IPS DF 4.7 (cell line): ENCODE results near the gene HDAC4.

ENCODE experiments used
- DNase-seq: peaks from one replicate; pipeline ENCODE4 v3.0.0-alpha.2; 2013; ENCODE audit warnings: low spot score; ENCODE audit errors: extremely low read depth

The HDAC4 gene

DNA sequence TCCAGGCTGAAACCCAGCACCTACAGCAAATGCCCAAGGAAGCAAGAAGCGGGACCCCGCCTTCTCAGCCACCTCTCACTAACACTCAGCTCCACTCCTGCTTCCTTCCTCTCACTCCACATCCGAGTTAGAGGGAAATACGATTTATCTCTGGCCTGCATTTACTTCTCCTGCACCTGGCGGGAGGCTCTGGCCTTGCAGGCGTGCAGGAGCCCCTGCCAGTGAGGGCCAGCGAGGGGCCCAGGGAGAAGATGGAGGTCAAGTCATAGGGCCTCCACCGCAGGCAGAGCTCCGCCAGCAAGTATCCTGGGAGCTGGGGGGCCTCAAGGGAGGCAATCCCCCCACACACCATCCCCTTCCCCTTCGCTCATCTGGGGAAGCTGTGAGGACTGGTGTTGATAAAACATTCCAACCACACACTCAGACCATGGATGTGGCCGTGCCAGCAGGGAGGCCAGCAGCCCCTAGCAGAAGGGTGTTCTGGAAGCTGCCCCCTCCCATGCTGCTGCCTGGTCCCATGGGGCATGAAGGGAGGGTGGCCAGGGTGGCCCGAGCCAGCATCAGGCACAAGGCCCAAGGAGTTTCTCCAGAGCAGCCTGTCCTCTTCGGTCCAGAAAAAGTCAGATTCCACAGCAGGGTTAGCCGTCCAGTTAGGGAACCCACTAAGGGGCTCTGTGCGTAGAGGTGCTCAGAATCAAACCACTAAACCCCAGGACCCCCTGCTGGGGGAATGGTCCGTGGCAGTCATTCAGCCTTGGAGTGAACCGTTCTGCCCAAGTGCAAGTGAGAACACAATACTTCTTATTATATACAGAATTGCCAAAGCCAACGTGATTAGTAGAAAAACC is 91.2 kb downstream of the HDAC4 start:
- no peak for DNase-seq

DNA sequence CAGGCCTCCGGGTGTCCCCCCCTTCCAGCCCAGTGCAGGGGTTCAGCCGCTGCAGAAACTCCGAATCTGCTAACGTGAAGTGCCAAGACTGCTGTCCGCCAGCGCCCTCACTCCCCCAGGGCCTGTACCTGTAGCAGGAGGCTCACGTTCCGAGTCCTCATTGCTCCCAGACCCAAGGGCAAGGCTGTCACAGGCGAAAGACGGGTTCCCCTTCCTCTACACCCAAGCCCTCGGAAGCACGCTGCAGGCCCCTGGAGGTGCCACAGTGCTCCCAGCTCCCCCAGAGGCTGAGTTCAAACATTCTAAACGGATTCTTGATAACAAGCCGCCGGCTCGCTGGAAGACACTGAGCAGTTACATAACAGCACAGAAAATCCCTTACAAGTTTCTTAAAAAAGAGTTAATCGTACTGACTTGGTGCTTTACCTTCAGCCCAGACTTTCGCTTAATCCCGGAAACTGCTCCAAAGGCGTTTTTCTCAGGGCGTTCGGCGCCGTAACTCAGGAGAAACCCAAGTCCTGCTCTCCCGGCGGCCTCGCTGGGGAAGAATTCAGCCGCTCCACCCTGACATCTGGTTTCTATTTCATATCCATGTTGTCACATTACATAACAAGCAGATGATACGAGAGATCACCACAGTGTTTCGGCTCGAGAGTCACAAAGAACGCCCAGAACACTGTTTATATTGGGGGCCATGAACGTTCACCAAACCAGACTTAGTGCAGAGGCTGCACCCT is 92.0 kb downstream of the HDAC4 start:
- no peak for DNase-seq

DNA sequence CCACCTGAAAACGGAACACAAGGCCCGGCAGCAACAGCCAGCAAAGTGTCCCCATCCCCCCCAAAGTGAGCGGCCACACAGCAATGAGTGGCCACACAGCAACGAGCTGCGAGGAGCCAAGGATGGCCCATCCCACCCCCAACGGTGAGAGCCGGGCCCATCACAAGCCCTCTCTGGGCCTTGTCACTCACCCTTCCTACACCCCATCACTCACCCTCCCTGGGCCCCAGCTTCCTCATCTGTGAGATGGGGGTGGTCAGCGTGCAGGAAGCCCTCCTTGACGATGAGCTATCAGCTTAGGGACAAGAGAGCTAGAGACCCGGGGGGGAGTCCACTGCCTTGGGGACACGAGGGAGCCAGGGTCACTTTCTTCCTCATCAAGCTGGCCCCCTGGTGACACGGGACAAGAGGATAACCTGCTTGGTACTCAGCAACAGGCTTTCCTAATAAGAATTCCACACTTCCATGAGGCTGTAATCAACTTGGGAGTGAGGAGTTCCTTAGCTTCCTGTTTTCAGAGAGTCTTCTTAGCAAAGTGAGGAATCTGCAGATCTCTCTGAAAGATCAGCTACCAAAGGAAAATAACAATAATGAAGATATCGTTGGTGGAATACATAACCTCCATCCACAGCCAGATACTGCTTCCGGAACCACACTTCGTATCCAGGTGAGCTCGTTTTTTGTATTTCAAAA is 92.8 kb downstream of the HDAC4 start:
- DNase-seq: no peak

DNA sequence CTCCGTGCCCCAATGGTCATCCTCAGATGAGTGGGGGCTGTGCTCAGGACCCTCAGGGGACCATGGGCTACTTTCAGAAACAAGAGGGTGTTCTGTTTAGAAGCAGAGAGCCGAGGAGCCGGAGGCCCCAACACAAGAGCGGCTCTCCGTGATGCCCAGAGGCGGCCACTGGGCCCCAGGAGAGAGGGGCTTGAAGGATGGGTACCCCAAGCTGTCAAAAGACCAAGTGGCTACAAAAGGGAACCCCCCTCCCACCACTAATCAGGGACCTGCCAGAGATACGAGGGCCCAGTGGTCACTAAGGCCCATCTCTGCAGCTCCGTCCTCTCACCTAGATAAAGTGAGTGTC is 93.6 kb downstream of the HDAC4 start:
- DNase-seq: no peak

DNA sequence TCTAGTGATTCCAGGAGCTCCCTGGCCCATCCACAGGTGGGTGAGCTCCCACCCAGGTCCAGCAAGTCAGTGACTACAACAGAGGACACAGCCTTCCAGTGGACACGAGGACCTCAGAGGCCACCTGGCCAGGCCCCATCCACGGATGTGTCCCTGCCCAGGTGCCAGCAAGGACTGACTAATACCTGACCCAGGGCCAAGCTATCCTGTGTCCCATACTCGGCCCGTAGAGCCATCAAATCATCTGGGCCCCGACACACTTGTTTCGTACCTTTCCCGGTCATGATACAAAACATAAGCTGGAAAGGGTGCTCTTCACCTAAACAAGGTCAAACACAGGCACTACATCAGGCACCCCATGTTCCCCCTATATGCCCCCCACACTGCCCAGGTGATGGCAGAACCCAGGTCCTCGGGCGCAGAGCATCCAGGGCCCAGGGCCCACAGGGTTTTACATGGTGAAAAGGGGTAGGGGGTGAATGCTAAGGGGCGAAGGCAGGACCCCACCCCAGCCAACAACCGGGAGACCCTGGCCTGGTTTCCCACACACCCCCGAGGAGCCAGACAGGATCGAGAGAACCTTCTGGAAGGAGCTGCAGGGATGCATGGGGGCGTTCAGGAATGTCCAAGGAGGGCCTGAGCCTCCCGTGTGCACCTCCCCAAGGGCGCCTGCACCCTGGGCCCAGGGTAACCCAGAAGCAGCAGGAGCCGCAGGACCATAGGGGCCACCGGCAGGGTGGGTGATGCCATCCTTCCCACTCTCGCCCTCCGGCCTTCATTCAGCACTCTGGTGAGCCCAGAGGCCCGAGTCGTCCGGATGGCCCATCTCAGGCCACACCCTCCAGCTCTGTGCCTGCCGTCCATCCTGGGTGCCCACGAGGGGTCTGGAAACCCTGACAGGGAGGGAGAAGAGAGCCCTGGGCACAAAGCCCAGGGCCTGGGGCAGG is 94.3 kb downstream of the HDAC4 start:
- DNase-seq: no peak

DNA sequence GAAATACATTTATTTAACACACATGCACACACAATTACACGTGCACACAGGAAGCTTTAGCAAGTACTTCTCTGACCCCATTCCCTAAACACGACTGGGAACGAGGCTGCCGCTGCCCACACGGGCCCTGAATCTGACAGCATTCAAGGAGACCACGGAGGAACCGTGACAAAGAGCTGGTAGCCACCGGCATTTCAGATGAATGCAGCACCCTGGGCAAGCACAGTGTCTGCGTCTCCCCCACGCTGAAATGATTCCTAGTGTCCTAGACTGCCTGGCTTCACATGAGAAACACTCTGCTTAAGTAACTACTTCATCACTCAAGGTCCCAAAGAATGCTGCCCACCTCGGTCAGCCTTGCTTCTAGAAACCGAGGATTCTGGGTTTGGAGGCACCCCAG is 95.0 kb downstream of the HDAC4 start:
- no peak for DNase-seq

DNA sequence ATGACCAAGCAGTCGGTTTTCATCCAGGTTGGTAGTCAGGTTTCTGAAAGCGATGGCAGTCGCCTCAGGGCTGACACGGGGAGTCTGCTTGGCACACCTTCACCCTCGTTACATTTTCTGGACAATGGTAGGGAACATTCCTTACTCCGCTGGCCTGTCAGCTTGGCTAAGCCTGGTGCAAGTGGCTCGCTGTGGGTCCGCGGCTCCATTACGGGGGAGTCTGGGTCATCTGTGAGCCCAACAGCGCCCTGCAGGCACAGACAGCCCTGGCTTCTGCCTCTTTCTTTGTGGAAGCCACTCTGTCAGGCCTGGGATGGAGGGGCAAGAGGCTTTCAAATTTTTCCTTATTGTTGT is 95.6 kb downstream of the HDAC4 start:
- no peak for DNase-seq

DNA sequence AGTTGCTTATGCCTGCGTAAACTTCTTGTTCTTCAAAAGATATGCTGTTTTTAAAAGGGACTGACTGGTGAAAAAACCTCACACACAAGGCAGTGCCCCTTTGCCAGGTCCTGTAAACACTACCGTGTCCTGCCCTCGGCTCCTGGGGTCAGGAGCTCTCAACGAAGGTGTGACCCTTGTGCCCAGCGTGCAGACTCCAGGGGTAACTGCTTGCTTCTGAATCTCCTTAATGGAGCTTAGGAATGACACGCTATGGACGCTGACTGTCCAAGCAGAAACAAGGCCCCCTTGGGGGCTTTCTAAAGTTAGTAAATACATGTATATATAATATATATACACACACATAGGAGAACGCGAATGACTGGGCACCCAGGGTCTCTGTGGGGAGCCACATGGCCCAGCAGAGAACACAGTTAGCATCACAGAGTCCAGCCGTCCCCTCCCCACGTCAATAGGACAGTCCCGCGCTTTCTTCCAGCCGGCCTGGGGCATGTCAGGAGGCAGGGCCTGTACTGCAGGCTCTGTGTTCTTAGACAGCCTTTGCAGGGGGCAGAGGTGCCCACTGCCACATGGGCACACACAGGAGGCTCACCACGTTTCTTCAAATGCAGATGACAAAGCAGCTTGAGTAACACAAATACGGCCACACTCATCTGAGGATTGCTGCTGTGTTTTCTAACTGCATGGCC is 96.1 kb downstream of the HDAC4 start:
- no peak for DNase-seq

DNA sequence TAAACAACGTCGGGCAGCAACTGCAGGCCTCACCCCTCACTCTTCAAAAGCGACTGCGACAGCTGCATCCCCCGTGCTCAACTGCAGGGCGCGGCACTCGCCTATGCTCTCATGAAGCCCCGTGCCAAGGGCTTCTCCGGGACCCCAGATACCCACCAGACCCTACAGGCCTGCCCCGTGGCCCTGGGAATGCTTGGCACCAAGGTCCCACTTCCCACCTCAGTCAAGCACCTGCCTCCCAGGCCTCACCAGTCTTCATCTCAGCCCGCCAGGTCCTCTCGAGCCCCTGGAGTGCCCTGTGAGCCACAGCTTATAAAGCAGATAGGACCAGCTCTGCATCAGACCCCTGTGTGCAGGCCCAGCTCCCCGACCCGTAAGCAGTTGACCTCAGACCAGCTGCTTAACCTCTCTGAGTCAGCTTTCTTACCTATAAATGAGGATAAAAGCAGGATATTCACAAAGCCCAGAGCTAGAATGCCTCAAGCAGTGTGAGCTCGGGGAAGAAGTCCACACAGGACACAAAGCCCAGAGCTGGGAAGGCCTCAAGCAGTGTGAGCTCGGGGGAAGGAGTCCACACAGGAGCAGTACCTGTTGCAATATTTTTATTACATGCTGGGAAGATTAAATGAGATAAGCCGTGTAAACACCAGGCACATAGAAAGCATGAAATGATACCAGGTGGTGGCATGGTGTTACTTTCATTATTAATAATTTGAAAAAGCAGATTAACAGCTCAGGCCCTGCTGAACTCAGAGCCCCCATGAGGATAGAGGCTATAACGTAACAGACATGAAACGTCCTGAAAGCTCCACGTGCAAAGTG is 96.9 kb downstream of the HDAC4 start:
- DNase-seq: no peak

DNA sequence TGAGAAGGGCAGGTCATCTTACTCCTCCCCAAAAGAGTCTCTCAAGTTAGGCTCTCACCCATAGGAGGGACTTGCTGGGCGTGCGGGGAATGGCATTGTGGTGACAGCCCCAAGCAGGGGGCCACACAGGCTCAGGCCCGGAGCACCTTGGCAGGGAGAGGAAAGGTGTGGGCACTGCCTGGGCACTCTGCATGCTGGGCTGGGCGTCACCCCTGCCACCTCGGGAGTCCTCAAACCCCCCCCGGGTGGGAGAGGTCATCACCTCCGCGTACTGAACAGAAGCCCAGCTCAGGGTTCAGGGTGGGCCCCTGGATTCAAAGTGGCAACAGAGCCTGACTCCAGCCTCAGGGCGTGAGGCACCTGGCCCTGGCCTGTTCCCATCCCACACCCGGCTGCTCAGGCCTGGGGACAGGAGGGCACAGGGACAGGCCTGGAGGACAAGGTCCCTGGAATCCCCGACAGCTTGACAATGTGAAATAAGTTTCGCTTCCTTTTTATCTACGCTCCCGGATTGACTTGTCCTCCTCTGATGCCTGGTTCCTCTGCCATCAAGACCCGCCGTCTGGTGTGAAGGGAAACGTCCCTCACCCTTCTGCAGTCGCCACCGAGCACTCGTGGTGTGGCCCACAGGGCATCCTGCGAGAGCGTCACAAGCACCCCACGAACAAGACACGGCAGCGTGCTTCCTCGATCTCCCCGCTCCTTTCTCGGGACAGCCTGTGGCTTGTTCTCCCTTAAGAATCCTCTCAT is 97.8 kb downstream of the HDAC4 start:
- no peak for DNase-seq

DNA sequence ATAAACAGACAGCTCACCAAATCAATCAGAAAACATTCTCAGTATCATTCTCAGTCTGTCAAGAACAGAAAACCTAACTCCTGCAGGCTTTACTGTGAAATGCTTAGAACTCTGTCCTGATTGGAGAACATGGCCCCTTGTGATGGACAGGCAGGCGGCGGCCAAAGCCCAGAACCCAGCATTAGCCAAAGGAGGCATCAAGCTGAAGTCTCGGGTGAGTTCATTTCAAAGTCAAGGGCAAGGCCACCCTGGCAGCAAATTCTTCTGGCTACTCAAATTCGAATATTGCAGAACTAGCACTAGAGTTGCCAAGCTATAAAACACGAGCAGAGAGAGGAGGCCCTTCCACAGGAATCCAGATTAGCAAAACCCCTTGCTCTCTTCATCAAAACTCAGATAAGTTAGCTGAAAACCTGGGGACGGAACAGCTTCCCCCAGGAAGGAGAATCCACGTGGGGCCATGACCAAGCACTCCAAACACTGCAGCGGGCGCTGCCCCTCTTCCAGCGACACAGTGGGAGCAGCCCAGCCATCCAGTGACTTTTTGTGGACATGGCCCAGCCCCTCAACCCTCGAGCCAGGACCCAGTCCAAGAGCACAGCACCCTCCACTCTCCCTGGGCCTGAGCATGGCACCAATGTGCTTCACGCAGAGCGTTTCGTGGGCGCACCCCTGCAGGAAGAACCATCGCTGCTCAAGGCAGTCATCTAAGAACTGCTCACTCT is 98.6 kb downstream of the HDAC4 start:
- DNase-seq: no peak

DNA sequence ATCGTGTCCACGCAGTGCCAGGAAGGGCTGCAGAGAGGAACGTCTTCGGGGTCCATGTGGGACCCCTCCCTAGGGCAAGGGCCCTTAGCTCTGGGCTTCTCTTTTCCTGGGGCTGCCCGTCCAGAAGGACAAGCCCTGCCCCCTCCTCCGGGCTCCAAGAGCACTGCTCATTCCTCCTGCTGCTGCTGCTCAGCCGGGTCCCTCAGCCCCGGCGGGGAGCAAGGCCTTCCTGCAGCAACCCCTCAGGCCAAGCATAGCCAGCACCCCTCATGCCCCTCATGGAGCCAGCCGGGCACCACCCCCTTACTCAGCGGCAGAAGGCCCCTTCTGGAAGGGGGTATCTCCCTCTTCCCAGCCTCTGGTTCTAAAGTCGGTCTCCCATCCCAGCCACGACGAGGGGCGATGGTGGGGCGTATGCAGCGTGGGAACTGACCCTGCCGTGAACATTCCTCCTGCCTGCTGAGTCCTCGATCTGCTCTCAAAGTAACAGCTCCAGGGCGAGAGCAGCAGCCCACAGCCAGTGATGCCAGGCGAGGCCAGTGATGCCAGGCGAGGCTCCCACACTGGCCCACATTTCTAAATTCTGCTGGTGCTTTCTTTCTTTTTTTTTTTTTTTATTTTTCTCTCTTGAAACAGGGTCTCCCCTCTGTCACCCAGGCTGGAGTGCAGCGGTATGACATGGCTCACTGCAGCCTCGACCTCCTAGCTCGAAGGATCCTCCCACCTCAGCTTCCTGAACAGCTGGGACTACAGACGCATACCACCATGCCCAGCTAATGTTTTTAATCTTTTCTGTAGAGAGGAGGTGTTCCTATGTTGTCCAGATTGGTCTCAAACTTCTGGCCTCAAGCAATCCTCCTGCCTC is 99.7 kb downstream of the HDAC4 start:
- no peak for DNase-seq

DNA sequence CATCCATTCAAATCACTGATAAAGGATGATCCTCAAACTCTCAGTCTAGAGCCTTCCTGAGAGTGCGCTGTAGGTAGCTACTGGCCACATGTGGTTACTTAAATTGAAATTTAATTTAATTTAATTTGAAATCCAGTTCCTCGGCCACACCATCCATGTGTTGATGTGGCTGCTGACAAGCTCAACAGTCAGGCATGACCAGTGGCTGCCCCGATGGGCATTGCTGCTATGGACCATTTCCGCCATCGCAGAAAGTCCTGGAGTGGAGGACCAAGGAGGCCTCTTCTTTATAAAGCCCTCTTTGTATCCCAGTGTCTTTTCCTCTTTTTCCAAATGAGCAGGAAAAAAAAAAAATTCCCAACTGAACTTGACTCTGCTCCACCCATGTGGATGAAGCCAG is 100.6 kb downstream of the HDAC4 start:
- DNase-seq: no peak

DNA sequence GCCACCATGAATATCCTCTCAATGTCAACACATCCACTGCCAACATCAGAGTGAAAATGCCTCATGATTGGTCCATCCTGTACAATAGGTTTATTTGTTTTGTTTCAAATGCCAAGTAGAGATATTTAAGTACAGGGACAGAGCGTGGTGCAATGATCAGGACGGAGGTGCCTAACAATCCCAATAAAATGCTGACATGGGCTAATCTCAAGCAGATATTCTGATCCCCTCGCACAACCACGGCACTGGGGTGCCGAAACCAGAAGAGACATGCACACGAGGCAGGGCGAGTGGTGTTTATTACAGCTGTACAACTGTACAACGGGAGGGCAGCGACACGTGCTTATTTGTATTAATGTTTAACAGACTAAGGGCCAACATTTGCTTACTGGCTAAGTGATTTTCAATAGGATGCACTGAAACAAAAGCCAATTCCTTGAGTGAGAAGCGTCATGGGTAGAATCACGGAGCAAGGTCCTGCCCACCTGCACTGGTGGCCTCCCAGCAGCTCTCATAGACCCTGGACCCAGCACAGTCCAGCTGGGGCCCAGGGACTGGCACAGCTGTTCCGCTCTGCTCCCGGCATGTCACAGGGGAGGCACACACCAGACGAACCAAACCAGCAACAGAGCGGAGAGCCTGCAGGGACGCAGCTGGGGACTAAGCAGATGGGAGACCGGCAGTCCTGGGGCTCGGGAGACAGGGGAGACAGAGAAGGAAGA is 101.4 kb downstream of the HDAC4 start:
- DNase-seq: no peak

DNA sequence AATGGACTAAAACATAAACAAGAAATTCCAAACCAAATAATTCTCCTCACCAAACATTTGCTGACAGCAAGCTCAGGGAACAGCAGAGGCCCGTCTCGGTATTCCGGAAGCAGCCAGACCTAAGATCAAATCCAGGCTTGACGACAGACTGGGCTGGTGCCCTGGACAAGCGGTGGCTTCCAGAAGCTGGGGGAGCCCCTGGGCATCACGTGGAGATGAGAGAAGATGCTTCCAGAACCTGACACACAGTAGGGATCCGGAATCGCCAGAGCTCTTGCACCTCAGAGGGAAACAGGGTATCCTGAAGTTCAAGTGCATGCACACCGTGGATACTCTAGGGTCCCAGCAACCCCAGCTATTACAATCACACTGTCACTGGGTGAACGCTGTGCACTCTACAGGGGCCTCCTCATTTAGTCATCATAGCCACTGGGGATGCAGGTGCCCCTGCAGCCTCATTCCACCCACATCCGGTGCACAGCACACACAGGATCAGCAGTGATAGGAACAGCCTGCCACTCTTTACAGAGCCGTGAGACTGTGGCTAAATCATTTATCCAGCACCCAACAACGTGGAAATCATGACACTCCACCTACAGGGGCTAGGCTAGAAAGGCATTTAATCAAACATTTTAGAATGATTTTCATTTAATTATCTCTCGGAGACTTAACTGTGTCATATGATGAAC is 102.6 kb downstream of the HDAC4 start:
- no peak for DNase-seq
